Astrocyte of the spinal cord (primary cell): ENCODE results near the gene PRM3.

ENCODE experiments used
- DNase-seq: peaks from one replicate; pipeline ENCODE4 v3.0.0; 2011; ENCODE audit warnings: low read depth, low spot score
- H3K4me3 ChIP-seq: 2 replicates; pipeline ENCODE4 v1.5.1; 2011; ENCODE audit warnings: low read depth, mild to moderate bottlenecking, low read length, moderate library complexity
- CTCF ChIP-seq: IDR thresholded peaks from 2 replicates; pipeline ENCODE4 v1.5.1; 2012; ENCODE audit warnings: low read depth, mild to moderate bottlenecking, low read length, inconsistent platforms
- in situ Hi-C: cut with HindIII; loops from 2 replicates; pipeline ENCODE4 v1.10.0; 2017; ENCODE audit warnings: low sequenced_read_pairs

PRM3 gene

DNA sequence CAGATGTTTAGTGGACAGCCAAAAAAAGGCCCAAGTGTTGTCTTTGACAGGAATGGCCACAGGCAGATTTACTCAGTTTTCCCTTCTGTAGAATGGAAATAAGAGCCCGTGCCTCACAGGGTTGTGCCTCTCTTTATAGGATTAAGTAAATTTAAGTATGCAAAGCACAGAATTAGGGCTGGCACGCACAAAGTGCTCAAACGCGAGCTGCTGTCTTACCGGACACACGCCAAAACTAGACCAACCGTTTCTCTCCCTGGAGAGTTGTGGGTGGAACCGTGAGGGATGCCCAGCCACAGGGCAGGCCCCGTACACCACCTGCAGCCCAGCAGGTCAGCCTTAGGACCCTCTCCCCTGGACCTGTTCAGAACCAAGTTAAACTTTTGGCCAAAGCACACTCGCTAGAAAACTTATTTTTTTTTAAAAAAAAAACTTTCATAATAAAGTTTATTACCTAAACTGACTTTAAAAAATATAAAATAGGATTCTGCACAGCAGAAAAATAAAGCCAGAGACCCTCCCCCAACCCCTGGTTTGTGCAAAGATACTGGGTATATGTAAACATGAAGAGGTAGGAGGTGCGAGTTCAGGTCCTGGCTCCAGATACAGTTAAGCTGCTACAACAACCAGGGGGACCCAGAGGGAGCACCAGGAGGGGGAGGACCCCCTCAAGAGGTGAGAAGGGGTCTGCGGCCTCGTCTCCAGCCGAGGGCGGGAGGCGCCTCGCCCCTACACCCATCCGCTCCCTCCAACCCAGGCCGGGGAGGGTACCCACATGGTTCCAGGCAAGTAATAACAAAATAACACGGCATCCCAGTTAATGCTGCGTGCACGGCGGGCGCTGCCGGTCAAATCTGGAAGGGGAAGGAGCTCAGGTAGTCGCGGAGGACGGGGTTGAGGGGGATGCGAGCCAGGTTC lies 19.2 kb downstream of the PRM3 start:
- peak overlapping the region; percentile 56 for H3K4me3 ChIP-seq
- no peak for DNase-seq
- no peak for TF ChIP-seq CTCF
- in situ Hi-C loops, result no loop called here

- peak; percentile 22 for DNase-seq
- peak overlapping the region; percentile 56 for H3K4me3 ChIP-seq
- no peak for TF ChIP-seq CTCF
- in situ Hi-C loops, result no loop called here
Observed at GRCh38 chr16:11253009-11253994, 20.1 kb downstream of the PRM3 start.

GRCh38 chr16:11252482-11252931 lies 20.9 kb downstream of the PRM3 start:
- in situ Hi-C loops, result no loop called here
- TF ChIP-seq CTCF, result no peak
- no peak overlapping the region for H3K4me3 ChIP-seq
- no peak for DNase-seq

DNA sequence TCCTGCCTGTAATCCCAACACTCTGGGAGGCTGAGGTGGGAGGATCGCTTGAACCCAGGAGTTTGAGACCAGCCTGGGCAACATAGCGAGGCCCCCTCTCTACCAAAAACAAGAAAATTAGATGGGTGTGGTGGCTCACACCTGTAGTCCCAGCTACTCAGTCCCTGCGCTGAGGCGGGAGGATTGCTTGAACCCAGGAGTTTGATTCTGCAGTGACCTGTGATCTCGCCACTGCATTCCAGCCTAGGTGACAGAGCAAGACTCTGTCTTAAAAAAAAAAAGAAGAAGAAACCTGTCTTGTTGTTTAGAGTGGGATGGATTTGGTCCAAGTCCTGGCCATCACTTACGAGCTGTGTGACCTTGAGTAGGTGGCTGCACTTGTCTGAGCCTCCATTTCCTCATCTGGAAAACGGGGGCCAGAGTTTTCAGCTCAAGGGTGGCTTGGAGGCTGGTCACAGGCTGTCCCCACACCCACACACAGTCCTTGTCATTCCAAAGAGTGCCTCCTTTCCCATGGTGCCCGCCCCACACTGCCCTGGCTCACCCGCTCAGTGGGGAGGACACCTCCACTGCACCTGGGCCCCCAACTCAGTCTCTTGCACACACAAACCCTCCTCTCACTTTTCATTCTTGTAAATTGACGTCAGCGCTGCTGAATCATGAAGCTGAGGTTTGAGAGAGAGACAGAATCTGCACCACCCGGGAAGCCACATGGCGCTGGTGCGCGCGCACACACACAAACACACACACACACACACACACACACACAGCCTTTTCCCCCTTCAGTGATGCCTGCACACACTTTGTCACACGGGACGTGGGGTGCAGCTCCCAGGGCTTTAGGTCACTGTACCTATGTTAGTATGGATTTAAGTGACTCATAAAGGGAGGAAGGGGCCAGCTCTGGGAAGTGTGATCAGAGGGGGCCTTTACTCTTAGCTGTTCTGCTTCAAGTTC lies 21.6 kb downstream of the PRM3 start:
- DNase-seq, result peak; percentile 79
- H3K4me3 ChIP-seq, result no peak overlapping the region
- in situ Hi-C loops, result no loop called here
- no peak for TF ChIP-seq CTCF

DNA sequence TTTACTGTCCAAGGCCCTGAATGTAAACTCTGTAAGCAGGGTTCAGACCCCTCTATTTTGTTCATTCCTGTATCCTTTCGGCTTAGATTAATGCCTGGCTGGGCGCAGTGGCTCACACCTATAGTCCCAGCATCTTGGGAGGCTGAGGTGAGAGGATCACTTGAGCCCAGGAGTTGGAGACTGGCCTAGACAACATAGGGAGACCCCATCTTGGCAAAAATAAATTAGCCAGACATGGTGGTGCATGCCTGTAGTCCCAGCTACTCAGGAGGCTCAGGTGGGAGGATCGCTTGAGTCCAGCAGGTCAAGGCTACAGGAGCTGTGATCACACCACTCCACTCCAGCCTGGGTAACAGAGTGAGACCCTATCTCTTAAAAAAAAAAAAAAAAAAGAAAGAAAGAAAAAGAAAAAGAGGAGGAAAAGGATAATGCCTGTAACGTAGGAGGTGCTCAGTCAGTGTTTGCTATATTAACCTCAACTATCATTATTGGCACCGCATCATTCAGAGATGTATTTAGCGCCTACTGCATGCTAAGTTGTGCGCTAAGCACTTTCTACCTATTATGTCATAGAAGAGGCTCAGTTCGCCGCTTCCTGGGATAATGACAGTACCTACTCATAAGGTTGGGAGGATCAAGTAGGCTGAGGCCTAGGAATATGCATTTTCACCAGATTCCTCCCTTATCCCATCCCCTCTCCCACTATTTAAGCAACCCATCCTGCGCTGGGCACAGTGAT lies 22.5 kb downstream of the PRM3 start:
- no peak for TF ChIP-seq CTCF
- no peak for DNase-seq
- no peak overlapping the region for H3K4me3 ChIP-seq
- in situ Hi-C loops, result no loop called here
